Smooth muscle cell (in vitro differentiated cells): ENCODE measurements around the gene TDRKH. TPM values are rescaled to one million over a fixed set of nuclear protein-coding genes. Genes with fewer than 3 reads are reported as not detected.

ENCODE experiments used
- DNase-seq: peaks from one replicate; lab custom pipeline; 2025; ENCODE audit not compliant: unreplicated experiment; lab: John Stamatoyannopoulos, UW
- H2AFZ ChIP-seq: fragments of 200-600 bp; sonication (generic); 2 replicates; pipeline ENCODE4 v1.6.0; 2016; ENCODE audit warnings: antibody characterized with exemption, low read depth, mild to moderate bottlenecking
- H3F3A ChIP-seq: fragments of 200-600 bp; sonication (generic); 2 replicates; pipeline ENCODE4 v1.6.0; 2017; ENCODE audit warnings: antibody characterized with exemption, low read depth
- H3K27ac ChIP-seq: fragments of 200-600 bp; sonication (generic); 2 replicates; pipeline ENCODE4 v1.5.1; 2016; ENCODE audit warnings: low read depth, mild to moderate bottlenecking
- H3K27me3 ChIP-seq: fragments of 200-600 bp; sonication (generic); 2 replicates; pipeline ENCODE4 v1.6.1; 2016; ENCODE audit warnings: low read depth, mild to moderate bottlenecking
- H3K36me3 ChIP-seq: fragments of 200-600 bp; sonication (generic); 2 replicates; pipeline ENCODE4 v1.5.1; 2016; ENCODE audit warnings: low read depth
- H3K4me1 ChIP-seq: fragments of 200-600 bp; sonication (generic); 2 replicates; pipeline ENCODE4 v1.5.1; 2016; ENCODE audit warnings: low read depth
- H3K4me2 ChIP-seq: fragments of 200-600 bp; sonication (generic); 2 replicates; pipeline ENCODE4 v1.6.0; 2016; ENCODE audit warnings: mild to moderate bottlenecking
- H3K4me3 ChIP-seq: fragments of 200-600 bp; sonication (generic); 2 replicates; pipeline ENCODE4 v1.5.1; 2016; ENCODE audit warnings: mild to moderate bottlenecking
- H3K79me2 ChIP-seq: fragments of 200-600 bp; sonication (generic); 2 replicates; pipeline ENCODE4 v1.6.0; 2016; ENCODE audit warnings: low read depth, mild to moderate bottlenecking
- H3K9ac ChIP-seq: fragments of 200-600 bp; sonication (generic); 2 replicates; pipeline ENCODE4 v1.6.0; 2016; ENCODE audit warnings: low read depth
- H3K9me3 ChIP-seq: fragments of 200-600 bp; sonication (generic); replicated peaks from 2 replicates; pipeline ENCODE4 v1.5.1; 2016; ENCODE audit warnings: low read depth
- H4K20me1 ChIP-seq: fragments of 200-600 bp; sonication (generic); 2 replicates; pipeline ENCODE4 v1.6.0; 2016; ENCODE audit warnings: low read depth
- WGBS: methylation state at CpG from one replicate; pipeline ENCODE4 v1.1.7; 2016; ENCODE audit warnings: low lambda C conversion rate; 5-methylcytosine and 5-hydroxymethylcytosine counted together
- polyA plus RNA-seq: library from polyadenylated mRNA; unstranded; fragments of >200 nt; fragmentation: Nextera tagmentation; extraction: Ambion mirVana; gene quantifications from 2 replicates; pipeline ENCODE4 v1.2.1, GENCODE V29; 2016
- total RNA-seq: library from RNA; depleted of rRNA; stranded (reverse); fragments of >200 nt; gene quantifications from 2 replicates; pipeline ENCODE4 v1.2.3, GENCODE V29; 2014
- TF ChIP-seq, protein P1 (sequence below): fragments of 200-600 bp; sonication (generic); IDR thresholded peaks from 2 replicates; pipeline ENCODE4 v1.5.1; 2017; ENCODE audit warnings: borderline replicate concordance, mild to moderate bottlenecking, antibody characterized with exemption; ENCODE audit not compliant: insufficient read depth, poor library complexity, severe bottlenecking

TDRKH gene
- total and polyA plus RNA-seq, 2 experiments from 2014 or later = 4.7 to 8.5 TPM

GRCh38 chr1:151779852-151780251 is 10.4 kb downstream of the TDRKH start:
- Histone ChIP-seq H3K9ac (no peak overlapping the region), H3K4me1 (no peaks in the 10 kb centered on the region), H4K20me1 (no peaks in the 10 kb centered on the region), H3K9me3 (no peaks in the 10 kb centered on the region), H2AFZ (no peak overlapping the region), H3K4me2 (no peak overlapping the region), H3K4me3 (no peak overlapping the region), H3K79me2 (no peaks in the 10 kb centered on the region), H3F3A (no peaks in the 10 kb centered on the region), H3K27me3 (no peaks in the 10 kb centered on the region), H3K27ac (no peak overlapping the region), H3K36me3 (no peaks in the 10 kb centered on the region)
- 88% methylated on average over 4 of the region's 4 CpGs for WGBS
- TF ChIP-seq, protein P1, sequence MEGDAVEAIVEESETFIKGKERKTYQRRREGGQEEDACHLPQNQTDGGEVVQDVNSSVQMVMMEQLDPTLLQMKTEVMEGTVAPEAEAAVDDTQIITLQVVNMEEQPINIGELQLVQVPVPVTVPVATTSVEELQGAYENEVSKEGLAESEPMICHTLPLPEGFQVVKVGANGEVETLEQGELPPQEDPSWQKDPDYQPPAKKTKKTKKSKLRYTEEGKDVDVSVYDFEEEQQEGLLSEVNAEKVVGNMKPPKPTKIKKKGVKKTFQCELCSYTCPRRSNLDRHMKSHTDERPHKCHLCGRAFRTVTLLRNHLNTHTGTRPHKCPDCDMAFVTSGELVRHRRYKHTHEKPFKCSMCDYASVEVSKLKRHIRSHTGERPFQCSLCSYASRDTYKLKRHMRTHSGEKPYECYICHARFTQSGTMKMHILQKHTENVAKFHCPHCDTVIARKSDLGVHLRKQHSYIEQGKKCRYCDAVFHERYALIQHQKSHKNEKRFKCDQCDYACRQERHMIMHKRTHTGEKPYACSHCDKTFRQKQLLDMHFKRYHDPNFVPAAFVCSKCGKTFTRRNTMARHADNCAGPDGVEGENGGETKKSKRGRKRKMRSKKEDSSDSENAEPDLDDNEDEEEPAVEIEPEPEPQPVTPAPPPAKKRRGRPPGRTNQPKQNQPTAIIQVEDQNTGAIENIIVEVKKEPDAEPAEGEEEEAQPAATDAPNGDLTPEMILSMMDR = no peak
- no peak for DNase-seq

GRCh38 chr1:151777317-151777716 is 13.0 kb downstream of the TDRKH start:
- DNase-seq = no peak
- Histone ChIP-seq H2AFZ (no peak overlapping the region), H3K27ac (no peak overlapping the region), H3K9ac (no peak overlapping the region), H3K27me3 (no peaks in the 10 kb centered on the region), H4K20me1 (no peaks in the 10 kb centered on the region), H3F3A (no peaks in the 10 kb centered on the region), H3K9me3 (no peaks in the 10 kb centered on the region), H3K79me2 (no peaks in the 10 kb centered on the region), H3K4me2 (no peak overlapping the region), H3K4me3 (no peak overlapping the region), H3K4me1 (no peaks in the 10 kb centered on the region), H3K36me3 (no peaks in the 10 kb centered on the region)
- 100% methylated on average over 4 of the region's 4 CpGs for WGBS
- TF ChIP-seq, protein P1 = no peak

GRCh38 chr1:151776665-151777062 is 13.6 kb downstream of the TDRKH start:
- no peak for DNase-seq
- 83% methylated on average over 3 of the region's 3 CpGs for WGBS

More at GRCh38 chr1:151776665-151777062, 13.6 kb downstream of the TDRKH start:
- no peaks in the 10 kb centered on the region for H3K36me3 ChIP-seq
- no peak overlapping the region for H3K27ac ChIP-seq
- no peak overlapping the region for H3K4me2 ChIP-seq
- no peaks in the 10 kb centered on the region for H3K9me3 ChIP-seq
- no peak overlapping the region for H2AFZ ChIP-seq
- H3K9ac ChIP-seq = no peak overlapping the region
- no peaks in the 10 kb centered on the region for H4K20me1 ChIP-seq
- H3K27me3 ChIP-seq = no peaks in the 10 kb centered on the region
- TF ChIP-seq, protein P1 = no peak
- no peaks in the 10 kb centered on the region for H3K79me2 ChIP-seq
- no peak overlapping the region for H3K4me3 ChIP-seq
- no peaks in the 10 kb centered on the region for H3K4me1 ChIP-seq
- H3F3A ChIP-seq = no peaks in the 10 kb centered on the region
